T-helper 2 cell (primary cell): ENCODE measurements around the gene MAP9.
"Not testable (repeated sequence)": the region's sequence is repeated elsewhere in the genome, so short reads cannot be mapped to it uniquely, and the experiment has no call there.

ENCODE experiments used
- DNase-seq, 5 experiments: peaks; one replicate each; pipeline versions ENCODE4 v3.0.0 to v3.0.0-alpha.2; 2012 to 2022

The MAP9 gene

GRCh38 chr4:155339999-155340398, 36.8 kb downstream of the MAP9 start:
- DNase-seq = no peak

- no peak for DNase-seq
Observed at GRCh38 chr4:155339588-155339987, 37.2 kb downstream of the MAP9 start.

- DNase-seq = no peak
Observed at GRCh38 chr4:155338196-155338595, 38.6 kb downstream of the MAP9 start.

GRCh38 chr4:155336242-155336641, 40.5 kb downstream of the MAP9 start:
- DNase-seq = no peak

- DNase-seq = no peak
Observed at GRCh38 chr4:155331478-155331877, 45.3 kb downstream of the MAP9 start.

- no peak for DNase-seq
Observed at GRCh38 chr4:155322782-155323181, 54.0 kb downstream of the MAP9 start.

GRCh38 chr4:155321006-155321405, 55.8 kb downstream of the MAP9 start:
- DNase-seq = no peak

- DNase-seq = no peak
Observed at GRCh38 chr4:155319516-155319915, 57.2 kb downstream of the MAP9 start.

GRCh38 chr4:155312027-155312426, 64.7 kb downstream of the MAP9 start:
- DNase-seq = not testable (repeated sequence)

- DNase-seq = no peak
Observed at GRCh38 chr4:155307731-155308277, 69.0 kb downstream of the MAP9 start.

GRCh38 chr4:155305619-155306018, 71.1 kb downstream of the MAP9 start:
- DNase-seq = no peak

GRCh38 chr4:155304375-155304774, 72.4 kb downstream of the MAP9 start:
- DNase-seq = no peak

GRCh38 chr4:155299103-155299502, 77.7 kb downstream of the MAP9 start:
- no peak for DNase-seq
